ENCODE measurements around the gene KRT9.

KRT9 gene

GRCh38 chr17:41551365-41551764 lies 20.5 kb downstream of the KRT9 start:
- no peaks in the 10 kb centered on the region for H3K36me3 ChIP-seq (ENCODE audit: insufficient read depth, low read length)
- H3K4me1 ChIP-seq (ENCODE audit: insufficient read depth, low read length, poor library complexity, severe bottlenecking), result no peaks in the 10 kb centered on the region
- H2AFZ ChIP-seq (ENCODE audit: low read length), result no peak overlapping the region
- H3K9me3 ChIP-seq (ENCODE audit: insufficient read depth, low read depth, low read length), result no peaks in the 10 kb centered on the region
- H3K9ac ChIP-seq (ENCODE audit: low read depth, low read length, poor library complexity, severe bottlenecking), result no peak overlapping the region
- no peaks in the 10 kb centered on the region for H4K20me1 ChIP-seq (ENCODE audit: insufficient read depth, low read length, poor library complexity, severe bottlenecking)
- no peak overlapping the region for H3K4me2 ChIP-seq (ENCODE audit: low read depth, low read length, poor library complexity, severe bottlenecking)
- H3F3A ChIP-seq (ENCODE audit: low read depth), result no peaks in the 10 kb centered on the region
- H3K27me3 ChIP-seq (ENCODE audit: insufficient read depth, low read length, poor library complexity, severe bottlenecking), result no peaks in the 10 kb centered on the region
- TF ChIP-seq CTCF (conservative IDR thresholded peaks at IDR 0.05; ENCODE audit: low read length) (no peak), EZH2phosphoT487 (IDR thresholded peaks at IDR 0.05; ENCODE audit: borderline replicate concordance) (no peak)
- H3K4me3 ChIP-seq (ENCODE audit: low read length, poor library complexity, severe bottlenecking), result no peak overlapping the region
- H3K9me2 ChIP-seq (replicated peaks; ENCODE audit: low read depth, low read length), result no peaks in the 10 kb centered on the region
- no peaks in the 10 kb centered on the region for H3K79me2 ChIP-seq (ENCODE audit: insufficient read depth, low read length)

- H3K36me3 ChIP-seq (ENCODE audit: insufficient read depth, low read length), result no peaks in the 10 kb centered on the region
- no peaks in the 10 kb centered on the region for H3K9me3 ChIP-seq (ENCODE audit: insufficient read depth, low read depth, low read length)
- H3K4me1 ChIP-seq (ENCODE audit: insufficient read depth, low read length, poor library complexity, severe bottlenecking), result no peaks in the 10 kb centered on the region
- no peaks in the 10 kb centered on the region for H3K9me2 ChIP-seq (replicated peaks; ENCODE audit: low read depth, low read length)
- H3K27me3 ChIP-seq (ENCODE audit: insufficient read depth, low read length, poor library complexity, severe bottlenecking), result no peaks in the 10 kb centered on the region
- H3K79me2 ChIP-seq (ENCODE audit: insufficient read depth, low read length), result no peaks in the 10 kb centered on the region
- no peaks in the 10 kb centered on the region for H3F3A ChIP-seq (ENCODE audit: low read depth)
- H3K4me2 ChIP-seq (ENCODE audit: low read depth, low read length, poor library complexity, severe bottlenecking), result no peak overlapping the region
- H3K4me3 ChIP-seq (ENCODE audit: low read length, poor library complexity, severe bottlenecking), result no peak overlapping the region
- TF ChIP-seq EZH2phosphoT487 (IDR thresholded peaks at IDR 0.05; ENCODE audit: borderline replicate concordance) (no peak), CTCF (conservative IDR thresholded peaks at IDR 0.05; ENCODE audit: low read length) (no peak)
- H2AFZ ChIP-seq (ENCODE audit: low read length), result 0 out of 2 replicates have a peak overlapping the region, but pooled peaks have one; percentile 61
- no peak overlapping the region for H3K9ac ChIP-seq (ENCODE audit: low read depth, low read length, poor library complexity, severe bottlenecking)
- H4K20me1 ChIP-seq (ENCODE audit: insufficient read depth, low read length, poor library complexity, severe bottlenecking), result no peaks in the 10 kb centered on the region
These were observed 22.2 kb downstream of the KRT9 start for GRCh38 chr17:41549596-41550039.

GRCh38 chr17:41548844-41549595 lies 22.8 kb downstream of the KRT9 start:
- Histone ChIP-seq H3F3A (ENCODE audit: low read depth) (no peaks in the 10 kb centered on the region), H3K4me1 (ENCODE audit: insufficient read depth, low read length, poor library complexity, severe bottlenecking) (no peaks in the 10 kb centered on the region), H2AFZ (ENCODE audit: low read length) (0 out of 2 replicates have a peak overlapping the region, but pooled peaks have one; percentile 61), H3K4me2 (ENCODE audit: low read depth, low read length, poor library complexity, severe bottlenecking) (no peak overlapping the region), H3K9me3 (ENCODE audit: insufficient read depth, low read depth, low read length) (no peaks in the 10 kb centered on the region), H3K27me3 (ENCODE audit: insufficient read depth, low read length, poor library complexity, severe bottlenecking) (no peaks in the 10 kb centered on the region), H3K79me2 (ENCODE audit: insufficient read depth, low read length) (no peaks in the 10 kb centered on the region), H3K36me3 (ENCODE audit: insufficient read depth, low read length) (no peaks in the 10 kb centered on the region), H4K20me1 (ENCODE audit: insufficient read depth, low read length, poor library complexity, severe bottlenecking) (no peaks in the 10 kb centered on the region), H3K9me2 (replicated peaks; ENCODE audit: low read depth, low read length) (no peaks in the 10 kb centered on the region), H3K9ac (ENCODE audit: low read depth, low read length, poor library complexity, severe bottlenecking) (no peak overlapping the region), H3K4me3 (ENCODE audit: low read length, poor library complexity, severe bottlenecking) (no peak overlapping the region)
- TF ChIP-seq CTCF (conservative IDR thresholded peaks at IDR 0.05; ENCODE audit: low read length), result peak; percentile 97
- TF ChIP-seq EZH2phosphoT487 (IDR thresholded peaks at IDR 0.05; ENCODE audit: borderline replicate concordance), result no peak
